Measurements from ENCODE around the gene PXYLP1. TPM values are rescaled to one million over a fixed set of nuclear protein-coding genes. Genes with fewer than 3 reads are reported as not detected.

PXYLP1 gene
- total RNA-seq, 2 donors from 2014 or later, result 12.0 to 15.3 TPM

GRCh38 chr3:141218162-141218835, 13.3 kb upstream of the PXYLP1 start:
- H3K36me3 ChIP-seq, result no peaks in the 10 kb centered on the region
- no peaks in the 10 kb centered on the region for H3K27me3 ChIP-seq (replicated peaks; ENCODE audit: insufficient read depth)
- H3K27ac ChIP-seq, result no peak overlapping the region
- TF ChIP-seq POLR2AphosphoS5 (IDR thresholded peaks at IDR 0.05) (no peak), CTCF (IDR thresholded peaks at IDR 0.05) (no peak), POLR2A (IDR thresholded peaks at IDR 0.05) (no peak)
- intact Hi-C loops (cut with DNase I), result no loop called here
- H3K9me3 ChIP-seq, result no peaks in the 10 kb centered on the region
- no peak overlapping the region for H3K4me3 ChIP-seq
- 79% methylated on average over 2 of the region's 2 CpGs for WGBS
- no peak for DNase-seq (ENCODE audit: low spot score)
- no peaks in the 10 kb centered on the region for H3K4me1 ChIP-seq (replicated peaks)

- no peak for DNase-seq (ENCODE audit: low spot score)
- H3K27ac ChIP-seq, result no peak overlapping the region
- no peak overlapping the region for H3K4me3 ChIP-seq
- 89% methylated on average over 2 of the region's 2 CpGs for WGBS
- H3K27me3 ChIP-seq (replicated peaks; ENCODE audit: insufficient read depth), result no peaks in the 10 kb centered on the region
- no peaks in the 10 kb centered on the region for H3K36me3 ChIP-seq
- intact Hi-C loops (cut with DNase I), result no loop called here
- H3K4me1 ChIP-seq (replicated peaks), result no peaks in the 10 kb centered on the region
- H3K9me3 ChIP-seq, result no peaks in the 10 kb centered on the region
- TF ChIP-seq CTCF (IDR thresholded peaks at IDR 0.05) (no peak), POLR2A (IDR thresholded peaks at IDR 0.05) (no peak), POLR2AphosphoS5 (IDR thresholded peaks at IDR 0.05) (no peak)
Observed at GRCh38 chr3:141218926-141219325, 12.7 kb upstream of the PXYLP1 start.

- intact Hi-C loops (cut with DNase I), result no loop called here
- Histone ChIP-seq H3K27ac (no peak overlapping the region), H3K4me1 (replicated peaks) (no peaks in the 10 kb centered on the region), H3K9me3 (no peaks in the 10 kb centered on the region), H3K27me3 (replicated peaks; ENCODE audit: insufficient read depth) (no peaks in the 10 kb centered on the region), H3K36me3 (no peaks in the 10 kb centered on the region), H3K4me3 (no peak overlapping the region)
- no peak for DNase-seq (ENCODE audit: low spot score)
- 88% methylated on average over 2 of the region's 2 CpGs for WGBS
- no peak for TF ChIP-seq POLR2AphosphoS5 (IDR thresholded peaks at IDR 0.05)
- TF ChIP-seq POLR2A (IDR thresholded peaks at IDR 0.05), result no peak
- no peak for TF ChIP-seq CTCF (IDR thresholded peaks at IDR 0.05)
Observed at GRCh38 chr3:141223673-141224166, 7.9 kb upstream of the PXYLP1 start.

- no peaks in the 10 kb centered on the region for H3K4me1 ChIP-seq (replicated peaks)
- intact Hi-C loops (cut with DNase I), result no loop called here
- DNase-seq (ENCODE audit: low spot score), result no peak
- no peak for TF ChIP-seq CTCF (IDR thresholded peaks at IDR 0.05)
- no peak for TF ChIP-seq POLR2AphosphoS5 (IDR thresholded peaks at IDR 0.05)
- no peak for TF ChIP-seq POLR2A (IDR thresholded peaks at IDR 0.05)
- H3K27ac ChIP-seq, result no peak overlapping the region
- H3K27me3 ChIP-seq (replicated peaks; ENCODE audit: insufficient read depth), result no peaks in the 10 kb centered on the region
- H3K36me3 ChIP-seq, result no peaks in the 10 kb centered on the region
- no peak overlapping the region for H3K4me3 ChIP-seq
- H3K9me3 ChIP-seq, result no peaks in the 10 kb centered on the region
Observed at GRCh38 chr3:141225939-141226338, 5.7 kb upstream of the PXYLP1 start.

- intact Hi-C loops (cut with DNase I), result no loop called here
- H3K9me3 ChIP-seq, result no peaks in the 10 kb centered on the region
- H3K27ac ChIP-seq, result no peak overlapping the region
- 93% methylated on average over 3 of the region's 3 CpGs for WGBS
- no peaks in the 10 kb centered on the region for H3K4me1 ChIP-seq (replicated peaks)
- H3K27me3 ChIP-seq (replicated peaks; ENCODE audit: insufficient read depth), result no peaks in the 10 kb centered on the region
- no peaks in the 10 kb centered on the region for H3K36me3 ChIP-seq
- TF ChIP-seq CTCF (IDR thresholded peaks at IDR 0.05), result no peak
- no peak for TF ChIP-seq POLR2AphosphoS5 (IDR thresholded peaks at IDR 0.05)
- no peak for TF ChIP-seq POLR2A (IDR thresholded peaks at IDR 0.05)
- H3K4me3 ChIP-seq, result no peak overlapping the region
- no peak for DNase-seq (ENCODE audit: low spot score)
Observed at GRCh38 chr3:141227216-141227615, 4.4 kb upstream of the PXYLP1 start.

Measured in prostate gland (tissue), 2 donors.